Loucy (cell line): ENCODE results near the gene ORMDL3.

Experiments
- H2AFZ ChIP-seq: fragments of 200-600 bp; sonication (generic); 2 replicates; pipeline ENCODE4 v1.6.0; 2016; ENCODE audit warnings: antibody characterized with exemption, mild to moderate bottlenecking, low read length, moderate library complexity
- H3F3A ChIP-seq: fragments of 200-600 bp; 2 replicates; pipeline ENCODE4 v1.6.0; 2016; ENCODE audit warnings: antibody characterized with exemption, low read depth, mild to moderate bottlenecking
- H3K27me3 ChIP-seq: fragments of 200-600 bp; sonication (generic); 2 replicates; pipeline ENCODE4 v1.6.1; 2014; ENCODE audit warnings: low read length, mild to moderate bottlenecking; ENCODE audit not compliant: insufficient read depth, poor library complexity, severe bottlenecking
- H3K36me3 ChIP-seq: fragments of 200-600 bp; sonication (generic); 2 replicates; pipeline ENCODE4 v1.6.1; 2016; ENCODE audit warnings: low read length; ENCODE audit not compliant: insufficient read depth
- H3K4me1 ChIP-seq: fragments of 200-600 bp; sonication (generic); 2 replicates; pipeline ENCODE4 v1.5.1; 2014; ENCODE audit warnings: low read length, mild to moderate bottlenecking; ENCODE audit not compliant: insufficient read depth, poor library complexity, severe bottlenecking
- H3K4me2 ChIP-seq: fragments of 200-600 bp; sonication (generic); 2 replicates; pipeline ENCODE4 v1.6.0; 2014; ENCODE audit warnings: antibody characterized with exemption, low read length, low read depth, mild to moderate bottlenecking; ENCODE audit not compliant: poor library complexity, severe bottlenecking
- H3K4me3 ChIP-seq: fragments of 200-600 bp; sonication (generic); 2 replicates; pipeline ENCODE4 v1.5.1; 2014; ENCODE audit warnings: low read length, mild to moderate bottlenecking, mixed read lengths; ENCODE audit not compliant: poor library complexity, severe bottlenecking
- H3K79me2 ChIP-seq: fragments of 200-600 bp; sonication (generic); 2 replicates; pipeline ENCODE4 v1.6.1; 2014; ENCODE audit warnings: low read length; ENCODE audit not compliant: insufficient read depth
- H3K9ac ChIP-seq: fragments of 200-600 bp; sonication (generic); 2 replicates; pipeline ENCODE4 v1.6.0; 2014; ENCODE audit warnings: mild to moderate bottlenecking, low read depth, low read length, moderate library complexity; ENCODE audit not compliant: poor library complexity, severe bottlenecking
- H3K9me2 ChIP-seq: fragments of 200-600 bp; sonication (generic); replicated peaks from 2 replicates; pipeline ENCODE4 v1.6.1; 2016; ENCODE audit warnings: low read depth, low read length, mixed read lengths
- H3K9me3 ChIP-seq: fragments of 200-600 bp; sonication (generic); 2 replicates; pipeline ENCODE4 v1.6.1; 2014; ENCODE audit warnings: mild to moderate bottlenecking, antibody characterized with exemption, low read length, low read depth; ENCODE audit not compliant: insufficient read depth
- H4K20me1 ChIP-seq: fragments of 200-600 bp; sonication (generic); 2 replicates; pipeline ENCODE4 v1.6.0; 2014; ENCODE audit warnings: antibody characterized with exemption, low read length, mild to moderate bottlenecking; ENCODE audit not compliant: insufficient read depth, poor library complexity, severe bottlenecking
- EZH2phosphoT487 ChIP-seq: fragments of 200-600 bp; IDR thresholded peaks from 2 replicates; pipeline ENCODE4 v1.6.1; 2018; ENCODE audit warnings: antibody characterized with exemption, mild to moderate bottlenecking, moderate library complexity, borderline replicate concordance
- TF ChIP-seq, protein P1 (sequence below): fragments of 200-600 bp; sonication (generic); conservative IDR thresholded peaks from 2 replicates; pipeline ENCODE4 v1.5.1; 2014; ENCODE audit warnings: mild to moderate bottlenecking, antibody characterized with exemption, low read length

Gene ORMDL3

DNA sequence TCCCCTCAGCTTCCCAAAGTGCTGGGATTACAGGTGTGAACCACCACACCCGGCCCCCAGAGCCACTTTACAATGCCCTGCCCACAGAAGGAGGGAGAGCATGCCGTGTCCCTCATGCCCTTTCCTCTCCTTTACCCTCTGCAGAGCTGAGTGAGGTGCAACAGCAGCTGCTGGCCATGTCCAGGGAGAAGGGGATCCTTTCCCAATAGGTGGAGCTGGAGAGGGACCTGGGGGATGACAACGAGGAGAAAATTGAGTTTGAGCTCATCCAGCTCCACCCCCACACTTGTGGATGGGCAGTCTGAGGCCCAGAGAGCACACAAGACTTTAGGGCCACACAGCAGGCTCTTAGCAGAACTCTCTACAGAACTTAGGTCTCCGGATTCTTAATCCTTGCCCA, 27.5 kb upstream of the ORMDL3 start:
- no peak overlapping the region for H3K4me2 ChIP-seq
- no peak for TF ChIP-seq EZH2phosphoT487
- TF ChIP-seq, protein P1, sequence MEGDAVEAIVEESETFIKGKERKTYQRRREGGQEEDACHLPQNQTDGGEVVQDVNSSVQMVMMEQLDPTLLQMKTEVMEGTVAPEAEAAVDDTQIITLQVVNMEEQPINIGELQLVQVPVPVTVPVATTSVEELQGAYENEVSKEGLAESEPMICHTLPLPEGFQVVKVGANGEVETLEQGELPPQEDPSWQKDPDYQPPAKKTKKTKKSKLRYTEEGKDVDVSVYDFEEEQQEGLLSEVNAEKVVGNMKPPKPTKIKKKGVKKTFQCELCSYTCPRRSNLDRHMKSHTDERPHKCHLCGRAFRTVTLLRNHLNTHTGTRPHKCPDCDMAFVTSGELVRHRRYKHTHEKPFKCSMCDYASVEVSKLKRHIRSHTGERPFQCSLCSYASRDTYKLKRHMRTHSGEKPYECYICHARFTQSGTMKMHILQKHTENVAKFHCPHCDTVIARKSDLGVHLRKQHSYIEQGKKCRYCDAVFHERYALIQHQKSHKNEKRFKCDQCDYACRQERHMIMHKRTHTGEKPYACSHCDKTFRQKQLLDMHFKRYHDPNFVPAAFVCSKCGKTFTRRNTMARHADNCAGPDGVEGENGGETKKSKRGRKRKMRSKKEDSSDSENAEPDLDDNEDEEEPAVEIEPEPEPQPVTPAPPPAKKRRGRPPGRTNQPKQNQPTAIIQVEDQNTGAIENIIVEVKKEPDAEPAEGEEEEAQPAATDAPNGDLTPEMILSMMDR, result no peak
- no peaks in the 10 kb centered on the region for H3K27me3 ChIP-seq
- no peaks in the 10 kb centered on the region for H3K36me3 ChIP-seq
- H3K4me1 ChIP-seq, result no peaks in the 10 kb centered on the region
- H3K79me2 ChIP-seq, result no peaks in the 10 kb centered on the region
- H3K9ac ChIP-seq, result no peak overlapping the region
- H4K20me1 ChIP-seq, result no peaks in the 10 kb centered on the region
- no peak overlapping the region for H2AFZ ChIP-seq
- no peak overlapping the region for H3K4me3 ChIP-seq
- no peaks in the 10 kb centered on the region for H3K9me3 ChIP-seq
- H3K9me2 ChIP-seq, result no peaks in the 10 kb centered on the region
- no peaks in the 10 kb centered on the region for H3F3A ChIP-seq

DNA sequence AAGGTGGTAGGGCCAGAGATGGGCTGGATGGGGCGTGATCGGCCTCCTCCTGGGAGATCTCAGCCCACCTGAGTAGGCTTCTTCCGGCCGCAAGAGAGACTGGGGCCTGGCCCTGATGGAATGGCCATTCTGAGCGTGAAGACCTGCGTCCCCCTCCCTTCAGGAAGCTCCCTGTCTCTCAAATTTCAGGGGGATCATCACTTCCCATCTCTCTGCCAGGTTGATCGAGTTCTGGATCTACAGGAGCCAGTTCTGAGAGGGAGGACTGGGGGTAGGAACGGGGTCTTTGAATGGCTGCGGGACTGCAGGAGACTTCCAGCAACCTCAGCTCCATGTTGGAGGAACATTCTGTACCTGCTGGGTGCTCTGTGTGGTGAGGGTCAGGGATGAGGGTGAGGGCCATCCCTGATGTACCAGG, 26.1 kb upstream of the ORMDL3 start:
- TF ChIP-seq, protein P1, result no peak
- no peak for TF ChIP-seq EZH2phosphoT487
- H2AFZ ChIP-seq, result peak overlapping the region; percentile 89

DNA sequence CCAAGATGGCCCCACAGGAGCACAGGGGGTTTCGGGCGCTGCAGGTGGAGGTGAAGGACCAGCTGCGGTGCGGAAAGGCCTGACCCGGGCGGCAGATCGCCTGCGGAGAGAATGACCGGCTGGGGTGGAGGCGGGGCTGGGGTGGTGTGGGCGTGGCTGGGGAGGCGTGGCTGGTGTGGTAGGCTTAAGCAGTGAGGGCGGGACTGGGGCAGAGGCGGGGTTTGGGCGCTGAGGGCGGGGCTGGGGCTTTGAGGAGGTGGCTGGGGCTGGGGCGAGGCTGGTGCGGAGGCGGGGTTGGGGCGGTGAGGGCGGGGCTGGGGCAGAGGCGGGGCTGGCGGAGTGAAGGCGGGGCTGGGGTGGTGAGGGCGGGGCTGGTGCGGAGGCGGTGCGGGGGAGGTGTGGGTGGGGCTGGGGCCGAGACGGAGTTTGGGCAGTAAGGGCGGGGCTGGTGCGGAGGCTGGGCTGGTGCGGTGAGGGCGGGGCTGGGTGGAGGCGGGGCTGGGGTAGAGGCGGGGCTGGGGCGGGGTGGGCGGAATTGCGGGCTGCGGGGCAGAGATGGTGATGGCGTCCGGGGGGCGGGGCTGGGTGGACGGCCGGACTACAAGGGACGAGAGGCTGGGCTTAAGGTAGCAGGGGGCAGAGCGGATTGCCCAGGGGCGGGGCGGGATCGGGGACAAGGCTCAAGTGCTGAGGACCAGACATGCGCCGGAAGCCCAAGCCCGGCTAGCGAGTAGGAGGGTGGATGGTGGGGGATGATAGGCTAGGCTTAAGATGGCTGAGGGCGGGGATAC, 25.5 kb upstream of the ORMDL3 start:
- Histone ChIP-seq H3K4me1 (peaks cover 11% of the 10 kb centered on the region), H3K9me2 (no peaks in the 10 kb centered on the region), H3K9me3 (no peaks in the 10 kb centered on the region), H3K4me2 (peak overlapping the region; percentile 65), H3K79me2 (no peaks in the 10 kb centered on the region), H4K20me1 (no peaks in the 10 kb centered on the region), H3F3A (no peaks in the 10 kb centered on the region), H3K4me3 (peak overlapping the region; percentile 67), H3K9ac (peak overlapping the region; percentile 47), H2AFZ (peak overlapping the region; percentile 89), H3K27me3 (no peaks in the 10 kb centered on the region), H3K36me3 (no peaks in the 10 kb centered on the region)
- TF ChIP-seq EZH2phosphoT487, result no peak
- TF ChIP-seq, protein P1, result no peak

More for the DNA sequence above, 26.1 kb upstream of the ORMDL3 start:
- Histone ChIP-seq H3F3A (no peaks in the 10 kb centered on the region), H3K4me1 (peaks cover 5% of the 10 kb centered on the region), H3K79me2 (no peaks in the 10 kb centered on the region), H3K9me2 (no peaks in the 10 kb centered on the region), H3K4me3 (peak overlapping the region; percentile 67), H4K20me1 (no peaks in the 10 kb centered on the region), H3K9me3 (no peaks in the 10 kb centered on the region), H3K36me3 (no peaks in the 10 kb centered on the region), H3K27me3 (no peaks in the 10 kb centered on the region), H3K9ac (peak overlapping the region; percentile 47), H3K4me2 (peak overlapping the region; percentile 65)
